Measurements from ENCODE around the gene RNF7. TPM values are rescaled to one million over a fixed set of nuclear protein-coding genes. Genes with fewer than 3 reads are reported as not detected.

RNF7 gene
- total and polyA plus RNA-seq, 2 donors (not counting 3 experiments of a cell fraction or from before 2014, with no cell fraction given): 120 to 136 TPM

DNA sequence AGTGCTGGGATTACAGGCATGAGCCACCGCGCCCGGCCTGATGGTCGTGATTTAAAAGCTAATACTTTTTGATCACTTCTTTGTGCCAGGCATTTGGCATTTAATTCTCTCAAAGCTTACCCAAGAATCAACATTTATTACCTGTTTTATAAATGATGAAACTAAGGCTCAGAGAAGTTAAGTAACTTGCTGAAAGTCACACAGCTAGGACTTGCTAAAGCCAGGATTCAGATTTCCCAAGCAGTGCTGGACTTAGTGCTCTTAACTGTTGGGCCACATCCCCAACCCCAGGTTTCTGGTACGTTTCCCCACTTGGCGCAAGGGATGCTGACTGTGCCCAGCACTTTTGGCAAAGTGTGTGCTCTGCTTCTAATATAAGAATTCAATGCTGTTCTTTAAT is 35.6 kb downstream of the RNF7 start:
- no peak overlapping the region for H3K4me2 ChIP-seq (ENCODE audit: insufficient read depth, low read length)
- no peak for TF ChIP-seq FOS (IDR thresholded peaks at IDR 0.05; ENCODE audit: borderline replicate concordance, insufficient read depth, low read length)
- TF ChIP-seq MYC (IDR thresholded peaks at IDR 0.05; ENCODE audit: low read depth, low read length): no peak
- no peak for TF ChIP-seq JUN (IDR thresholded peaks at IDR 0.05; ENCODE audit: borderline replicate concordance, insufficient read depth, insufficient read length, low read depth)
- TF ChIP-seq, protein P1, sequence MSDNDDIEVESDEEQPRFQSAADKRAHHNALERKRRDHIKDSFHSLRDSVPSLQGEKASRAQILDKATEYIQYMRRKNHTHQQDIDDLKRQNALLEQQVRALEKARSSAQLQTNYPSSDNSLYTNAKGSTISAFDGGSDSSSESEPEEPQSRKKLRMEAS (IDR thresholded peaks at IDR 0.05; ENCODE audit: insufficient read depth, insufficient read length): no peak
- no peak for TF ChIP-seq POLR2AphosphoS5 (IDR thresholded peaks at IDR 0.05; ENCODE audit: insufficient read depth, low read depth, low read length)
- TF ChIP-seq GATA2 (IDR thresholded peaks at IDR 0.05; ENCODE audit: insufficient read depth, insufficient read length, low read depth, low read length): no peak
- TF ChIP-seq, protein P2, sequence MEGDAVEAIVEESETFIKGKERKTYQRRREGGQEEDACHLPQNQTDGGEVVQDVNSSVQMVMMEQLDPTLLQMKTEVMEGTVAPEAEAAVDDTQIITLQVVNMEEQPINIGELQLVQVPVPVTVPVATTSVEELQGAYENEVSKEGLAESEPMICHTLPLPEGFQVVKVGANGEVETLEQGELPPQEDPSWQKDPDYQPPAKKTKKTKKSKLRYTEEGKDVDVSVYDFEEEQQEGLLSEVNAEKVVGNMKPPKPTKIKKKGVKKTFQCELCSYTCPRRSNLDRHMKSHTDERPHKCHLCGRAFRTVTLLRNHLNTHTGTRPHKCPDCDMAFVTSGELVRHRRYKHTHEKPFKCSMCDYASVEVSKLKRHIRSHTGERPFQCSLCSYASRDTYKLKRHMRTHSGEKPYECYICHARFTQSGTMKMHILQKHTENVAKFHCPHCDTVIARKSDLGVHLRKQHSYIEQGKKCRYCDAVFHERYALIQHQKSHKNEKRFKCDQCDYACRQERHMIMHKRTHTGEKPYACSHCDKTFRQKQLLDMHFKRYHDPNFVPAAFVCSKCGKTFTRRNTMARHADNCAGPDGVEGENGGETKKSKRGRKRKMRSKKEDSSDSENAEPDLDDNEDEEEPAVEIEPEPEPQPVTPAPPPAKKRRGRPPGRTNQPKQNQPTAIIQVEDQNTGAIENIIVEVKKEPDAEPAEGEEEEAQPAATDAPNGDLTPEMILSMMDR (IDR thresholded peaks at IDR 0.05; ENCODE audit: extremely low read depth in 1 of 2, insufficient read depth in 1 of 2, low read depth in 1 of 2, low read length in 2 of 2): no peak
- no peak for TF ChIP-seq EZH2 (IDR thresholded peaks at IDR 0.05; ENCODE audit: borderline replicate concordance, low read depth, low read length, severe bottlenecking)
- dilution Hi-C loops (cut with MboI; ENCODE audit: extremely low pct_ligation_motif_present, low sequenced_read_pairs) (no loop called here), intact Hi-C loops (cut with micrococcal nuclease) (no loop called here)
- H3K4me1 ChIP-seq (ENCODE audit: control insufficient read depth, extremely low read depth, insufficient read depth, low read length): peaks cover 3% of the 10 kb centered on the region
- H3K27ac ChIP-seq (ENCODE audit: insufficient read depth, low read depth, low read length): no peak overlapping the region
- no peak overlapping the region for H3K4me3 ChIP-seq (replicated peaks in 1 of 3; ENCODE audit: insufficient read depth in 1 of 3, low read depth in 1 of 3, low read length in 3 of 3)
- no peaks in the 10 kb centered on the region for H3K79me2 ChIP-seq (ENCODE audit: control insufficient read depth, insufficient read depth, low read length)
- no peaks in the 10 kb centered on the region for H3K27me3 ChIP-seq (ENCODE audit: control insufficient read depth in 2 of 2, insufficient read depth in 2 of 2, low read length in 2 of 2)
- H3K9ac ChIP-seq (replicated peaks; ENCODE audit: extremely low read depth, insufficient read depth, low read length): no peak overlapping the region
- ChIA-PET POLR2A (no interaction called here), CTCF (interaction anchor here (1.3 to 1.9 kb wide), 2 partner anchors 9 to 15 kb away, joined by 4 to 6 read pairs; no protein-coding TSS in a partner anchor)
- FAIRE-seq (no peak), DNase-seq (ENCODE audit: low read depth, low spot score) (no peak)
- no peaks in the 10 kb centered on the region for H3K36me3 ChIP-seq (ENCODE audit: control insufficient read depth in 2 of 2, extremely low read depth in 1 of 2, insufficient read depth in 2 of 2, low read length in 2 of 2)
- no peak overlapping the region for H2AFZ ChIP-seq (ENCODE audit: low read depth, low read length)
- no peaks in the 10 kb centered on the region for H3K9me1 ChIP-seq (replicated peaks; ENCODE audit: control insufficient read depth, extremely low read depth, insufficient read depth, low read length)
- BruUV-seq (replicated peaks): no TSS peak
- no peaks in the 10 kb centered on the region for H4K20me1 ChIP-seq (replicated peaks; ENCODE audit: control insufficient read depth, extremely low read depth, insufficient read depth, low read length)
- H3K9me3 ChIP-seq (replicated peaks; ENCODE audit: control insufficient read depth, insufficient read depth, low read length): no peaks in the 10 kb centered on the region
